ENCODE results near the gene ZBTB46.
"Not testable (repeated sequence)": the region's sequence is repeated elsewhere in the genome, so short reads cannot be mapped to it uniquely, and the experiment has no call there.

The ZBTB46 gene

GRCh38 chr20:63799127-63799526 is 31.9 kb downstream of the ZBTB46 start:
- H3K4me3 ChIP-seq (ENCODE audit: low read depth, low read length); H2AFZ ChIP-seq (ENCODE audit: low read length, unreplicated experiment); H3K4me1 ChIP-seq (ENCODE audit: control insufficient read depth, insufficient read depth, low read length, unreplicated experiment); H3K36me3 ChIP-seq (ENCODE audit: insufficient read depth, low read length); H3K79me2 ChIP-seq (ENCODE audit: control insufficient read depth, insufficient read depth, low read length, unreplicated experiment); H3K27ac ChIP-seq (ENCODE audit: low read depth, low read length); H3K27me3 ChIP-seq (ENCODE audit: insufficient read depth, low read length): not testable (repeated sequence)

DNA sequence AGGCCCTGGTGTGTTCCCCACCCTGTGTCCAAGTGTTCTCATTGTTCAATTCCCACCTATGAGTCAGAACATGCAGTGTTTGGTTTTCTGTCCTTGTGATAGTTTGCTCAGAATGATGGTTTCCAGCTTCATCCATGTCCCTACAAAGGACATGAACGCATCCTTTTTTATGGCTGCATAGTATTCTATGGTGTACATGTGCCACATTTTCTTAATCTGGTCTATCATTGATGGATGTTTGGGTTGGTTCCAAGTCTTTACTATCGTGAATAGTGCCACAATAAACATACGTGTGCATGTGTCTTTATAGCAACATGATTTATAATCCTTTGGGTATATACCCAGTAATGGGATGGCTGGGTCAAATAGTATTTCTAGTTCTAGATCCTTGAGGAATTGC is 33.9 kb downstream of the ZBTB46 start:
- not testable (repeated sequence) for H3K27me3 ChIP-seq (ENCODE audit: insufficient read depth, low read length); H3K4me1 ChIP-seq (ENCODE audit: control insufficient read depth, insufficient read depth, low read length, unreplicated experiment)

DNA sequence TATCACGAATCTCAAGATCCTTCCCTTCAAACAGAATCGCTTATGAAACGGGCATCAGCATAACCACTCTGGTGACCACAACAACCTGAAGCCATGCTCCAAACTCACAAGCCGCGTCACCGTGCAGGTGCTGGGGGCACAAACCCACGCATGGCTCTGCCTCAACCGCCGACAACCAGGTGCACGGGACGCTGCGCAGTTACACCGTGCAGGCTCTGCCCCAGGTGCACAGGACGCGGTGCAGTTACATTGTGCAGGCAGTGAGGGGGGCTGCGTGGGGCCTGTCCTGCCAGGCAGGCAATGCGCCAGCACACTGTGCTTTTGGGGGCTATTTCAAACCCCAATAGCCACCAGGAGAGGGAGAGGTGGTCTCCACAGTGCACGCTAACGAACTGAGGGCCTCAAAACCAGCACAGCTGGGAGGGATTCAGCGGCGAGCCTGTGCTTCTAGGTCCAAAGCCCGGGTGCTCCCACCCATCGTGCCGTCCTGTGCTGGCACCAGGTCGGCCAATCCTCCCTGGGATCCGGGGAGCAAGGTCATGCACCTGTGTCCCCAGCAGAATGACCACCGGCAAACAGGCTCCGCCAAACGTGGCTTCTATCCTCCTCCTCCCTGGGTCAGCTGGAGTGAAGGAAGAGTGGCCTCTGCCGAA is 35.8 kb downstream of the ZBTB46 start:
- Histone ChIP-seq H3K27me3 (ENCODE audit: insufficient read depth, low read length) (no peaks in the 10 kb centered on the region), H2AFZ (ENCODE audit: low read length, unreplicated experiment) (no peak overlapping the region), H3K4me1 (ENCODE audit: control insufficient read depth, insufficient read depth, low read length, unreplicated experiment) (no peaks in the 10 kb centered on the region), H3K27ac (ENCODE audit: low read depth, low read length) (no peak overlapping the region), H3K79me2 (ENCODE audit: control insufficient read depth, insufficient read depth, low read length, unreplicated experiment) (no peaks in the 10 kb centered on the region), H3K36me3 (ENCODE audit: insufficient read depth, low read length) (no peaks in the 10 kb centered on the region), H3K4me3 (ENCODE audit: low read depth, low read length) (no peak overlapping the region)

More for the DNA sequence above, 33.9 kb downstream of the ZBTB46 start:
- not testable (repeated sequence) for H3K79me2 ChIP-seq (ENCODE audit: control insufficient read depth, insufficient read depth, low read length, unreplicated experiment); H3K27ac ChIP-seq (ENCODE audit: low read depth, low read length); H3K36me3 ChIP-seq (ENCODE audit: insufficient read depth, low read length); H3K4me3 ChIP-seq (ENCODE audit: low read depth, low read length); H2AFZ ChIP-seq (ENCODE audit: low read length, unreplicated experiment)

DNA sequence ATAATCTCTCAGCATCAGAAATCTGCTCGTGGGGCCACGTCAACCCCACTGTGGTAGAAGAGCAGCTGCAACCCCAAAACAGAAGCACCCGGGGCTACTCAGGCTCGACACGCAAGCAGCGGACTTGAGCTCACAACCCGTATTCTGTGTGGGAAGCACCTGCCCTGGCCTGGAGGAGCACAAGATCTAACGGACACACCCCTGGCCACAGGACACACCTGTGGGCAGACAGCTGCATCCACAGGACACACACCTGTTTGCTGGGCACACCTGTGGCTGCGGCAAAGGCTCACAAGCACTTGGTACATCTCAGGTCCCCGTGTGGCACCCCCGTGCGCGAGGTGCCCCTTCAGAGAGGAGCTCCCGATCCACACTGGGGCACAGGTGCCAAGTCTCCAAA is 36.5 kb downstream of the ZBTB46 start:
- no peak overlapping the region for H3K27ac ChIP-seq (ENCODE audit: low read depth, low read length)
- no peaks in the 10 kb centered on the region for H3K36me3 ChIP-seq (ENCODE audit: insufficient read depth, low read length)
- no peaks in the 10 kb centered on the region for H3K79me2 ChIP-seq (ENCODE audit: control insufficient read depth, insufficient read depth, low read length, unreplicated experiment)
- H3K4me3 ChIP-seq (ENCODE audit: low read depth, low read length): no peak overlapping the region
- H3K27me3 ChIP-seq (ENCODE audit: insufficient read depth, low read length): no peaks in the 10 kb centered on the region
- H2AFZ ChIP-seq (ENCODE audit: low read length, unreplicated experiment): no peak overlapping the region
- no peaks in the 10 kb centered on the region for H3K4me1 ChIP-seq (ENCODE audit: control insufficient read depth, insufficient read depth, low read length, unreplicated experiment)

GRCh38 chr20:63792866-63793265 is 38.2 kb downstream of the ZBTB46 start:
- Histone ChIP-seq H3K27ac (ENCODE audit: low read depth, low read length) (no peak overlapping the region), H2AFZ (ENCODE audit: low read length, unreplicated experiment) (no peak overlapping the region), H3K4me1 (ENCODE audit: control insufficient read depth, insufficient read depth, low read length, unreplicated experiment) (no peaks in the 10 kb centered on the region), H3K36me3 (ENCODE audit: insufficient read depth, low read length) (no peaks in the 10 kb centered on the region), H3K27me3 (ENCODE audit: insufficient read depth, low read length) (no peaks in the 10 kb centered on the region), H3K79me2 (ENCODE audit: control insufficient read depth, insufficient read depth, low read length, unreplicated experiment) (no peaks in the 10 kb centered on the region), H3K4me3 (ENCODE audit: low read depth, low read length) (no peak overlapping the region)

DNA sequence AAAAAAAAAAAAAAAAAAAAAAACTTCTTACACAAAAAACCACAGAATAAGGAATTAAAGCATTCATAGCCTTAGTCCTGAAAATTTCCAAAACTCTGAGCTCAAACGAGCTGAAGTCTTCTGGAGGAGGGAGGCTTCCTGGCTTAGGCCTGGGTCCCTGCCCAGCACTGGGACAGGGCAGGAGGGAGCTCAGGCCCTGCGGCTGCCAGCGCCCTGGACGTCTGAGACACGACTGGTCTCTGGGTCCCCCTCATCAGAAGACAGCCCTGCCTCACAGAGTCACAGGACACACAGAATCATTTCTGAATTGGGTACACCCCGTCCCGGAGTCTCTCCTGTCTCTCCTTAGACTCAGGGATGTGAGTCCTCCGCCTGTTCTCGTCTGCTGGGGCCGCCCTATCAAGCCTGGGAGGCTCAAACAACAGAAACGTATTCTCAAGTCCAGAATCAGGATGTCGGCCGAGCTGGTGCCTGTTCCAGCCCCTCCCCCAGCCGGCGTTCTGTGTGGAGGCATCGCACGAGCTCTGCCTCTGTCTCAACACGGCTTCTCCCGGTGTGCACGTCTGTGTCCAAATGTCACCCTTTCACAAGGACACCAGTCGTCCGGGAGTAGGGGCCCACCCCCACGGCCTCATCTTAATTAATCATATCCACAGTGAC is 39.4 kb downstream of the ZBTB46 start:
- no peaks in the 10 kb centered on the region for H3K79me2 ChIP-seq (ENCODE audit: control insufficient read depth, insufficient read depth, low read length, unreplicated experiment)
- no peak overlapping the region for H3K4me3 ChIP-seq (ENCODE audit: low read depth, low read length)
- no peaks in the 10 kb centered on the region for H3K27me3 ChIP-seq (ENCODE audit: insufficient read depth, low read length)
- H2AFZ ChIP-seq (ENCODE audit: low read length, unreplicated experiment): no peak overlapping the region
- H3K36me3 ChIP-seq (ENCODE audit: insufficient read depth, low read length): no peaks in the 10 kb centered on the region
- H3K27ac ChIP-seq (ENCODE audit: low read depth, low read length): no peak overlapping the region
- no peaks in the 10 kb centered on the region for H3K4me1 ChIP-seq (ENCODE audit: control insufficient read depth, insufficient read depth, low read length, unreplicated experiment)

- H3K4me3 ChIP-seq (ENCODE audit: low read depth, low read length): no peak overlapping the region
- no peak overlapping the region for H3K27ac ChIP-seq (ENCODE audit: low read depth, low read length)
- H2AFZ ChIP-seq (ENCODE audit: low read length, unreplicated experiment): no peak overlapping the region
- H3K79me2 ChIP-seq (ENCODE audit: control insufficient read depth, insufficient read depth, low read length, unreplicated experiment): no peaks in the 10 kb centered on the region
- no peaks in the 10 kb centered on the region for H3K36me3 ChIP-seq (ENCODE audit: insufficient read depth, low read length)
- H3K27me3 ChIP-seq (ENCODE audit: insufficient read depth, low read length): no peaks in the 10 kb centered on the region
- H3K4me1 ChIP-seq (ENCODE audit: control insufficient read depth, insufficient read depth, low read length, unreplicated experiment): no peaks in the 10 kb centered on the region
Observed at GRCh38 chr20:63790572-63791168, 40.4 kb downstream of the ZBTB46 start.

- Histone ChIP-seq H2AFZ (ENCODE audit: low read length, unreplicated experiment) (no peak overlapping the region), H3K79me2 (ENCODE audit: control insufficient read depth, insufficient read depth, low read length, unreplicated experiment) (no peaks in the 10 kb centered on the region), H3K36me3 (ENCODE audit: insufficient read depth, low read length) (no peaks in the 10 kb centered on the region), H3K4me3 (ENCODE audit: low read depth, low read length) (no peak overlapping the region), H3K4me1 (ENCODE audit: control insufficient read depth, insufficient read depth, low read length, unreplicated experiment) (no peaks in the 10 kb centered on the region), H3K27ac (ENCODE audit: low read depth, low read length) (no peak overlapping the region), H3K27me3 (ENCODE audit: insufficient read depth, low read length) (no peaks in the 10 kb centered on the region)
Observed at GRCh38 chr20:63789836-63790571, 41.1 kb downstream of the ZBTB46 start.

- Histone ChIP-seq H2AFZ (ENCODE audit: low read length, unreplicated experiment) (no peak overlapping the region), H3K36me3 (ENCODE audit: insufficient read depth, low read length) (no peaks in the 10 kb centered on the region), H3K4me1 (ENCODE audit: control insufficient read depth, insufficient read depth, low read length, unreplicated experiment) (no peaks in the 10 kb centered on the region), H3K27me3 (ENCODE audit: insufficient read depth, low read length) (no peaks in the 10 kb centered on the region), H3K79me2 (ENCODE audit: control insufficient read depth, insufficient read depth, low read length, unreplicated experiment) (no peaks in the 10 kb centered on the region), H3K27ac (ENCODE audit: low read depth, low read length) (no peak overlapping the region), H3K4me3 (ENCODE audit: low read depth, low read length) (no peak overlapping the region)
Observed at GRCh38 chr20:63787749-63788148, 43.3 kb downstream of the ZBTB46 start.

GRCh38 chr20:63787302-63787701 is 43.8 kb downstream of the ZBTB46 start:
- Histone ChIP-seq H3K27ac (ENCODE audit: low read depth, low read length) (no peak overlapping the region), H3K4me1 (ENCODE audit: control insufficient read depth, insufficient read depth, low read length, unreplicated experiment) (no peaks in the 10 kb centered on the region), H3K79me2 (ENCODE audit: control insufficient read depth, insufficient read depth, low read length, unreplicated experiment) (no peaks in the 10 kb centered on the region), H2AFZ (ENCODE audit: low read length, unreplicated experiment) (no peak overlapping the region), H3K27me3 (ENCODE audit: insufficient read depth, low read length) (no peaks in the 10 kb centered on the region), H3K4me3 (ENCODE audit: low read depth, low read length) (no peak overlapping the region), H3K36me3 (ENCODE audit: insufficient read depth, low read length) (no peaks in the 10 kb centered on the region)
